Right atrium auricular region (tissue), 2 donors: ENCODE measurements around the gene PCDH19. TPM values are rescaled to one million over a fixed set of nuclear protein-coding genes. Genes with fewer than 3 reads are reported as not detected.

Experiments used
- DNase-seq: peaks from one replicate; pipeline ENCODE4 v3.0.0-alpha.2; 2019; ENCODE audit warnings: low spot score
- H3K27ac ChIP-seq, 2 donors: fragments of 200-600 bp; sonication (generic); 1 replicate in 1 of 2; 2 replicates in 1 of 2; pipeline ENCODE4 v1.5.1; 2016 to 2019
- H3K27me3 ChIP-seq, 2 donors: fragments of 200-600 bp; sonication (generic); one replicate each; pipeline versions ENCODE4 v1.5.1 to v1.6.0; 2017 to 2019
- H3K36me3 ChIP-seq: fragments of 200-600 bp; sonication (generic); one replicate; pipeline ENCODE4 v1.5.1; 2016
- H3K4me1 ChIP-seq, 2 donors: fragments of 200-600 bp; sonication (generic); one replicate each; pipeline versions ENCODE4 v1.5.1 to v1.6.0; 2017 to 2019
- H3K4me3 ChIP-seq, 2 donors: fragments of 200-600 bp; sonication (generic); 1 replicate in 1 of 2; 2 replicates in 1 of 2; pipeline ENCODE4 v1.5.1; 2017 to 2019; ENCODE audit warnings: mild to moderate bottlenecking in 1 of 2, moderate library complexity in 1 of 2
- H3K9me3 ChIP-seq, 2 donors: fragments of 200-600 bp; sonication (generic); one replicate each; pipeline ENCODE4 v1.5.1; 2019
- CTCF ChIP-seq, 2 donors: fragments of 200-600 bp; sonication (generic); IDR thresholded peaks; one replicate each; pipeline ENCODE4 v1.5.1; 2019; ENCODE audit warnings: antibody characterized with exemption in 2 of 2
- total RNA-seq, 2 donors: library from RNA; depleted of rRNA; stranded (reverse); fragments of >200 nt; gene quantifications; one replicate each; pipeline ENCODE4 v1.1.0, GENCODE V29; 2016

PCDH19 gene
- total RNA-seq, 2 donors from 2014 or later, result 0.51 to 0.56 TPM

- Histone ChIP-seq H3K27ac (no peak overlapping the region), H3K36me3 (no peaks in the 10 kb centered on the region), H3K27me3 (no peaks in the 10 kb centered on the region), H3K4me3 (no peak overlapping the region), H3K9me3 (peaks cover 0 to 4% of the 10 kb centered on the region in 2 donors), H3K4me1 (no peaks in the 10 kb centered on the region)
- DNase-seq, result no peak
- TF ChIP-seq CTCF (IDR thresholded peaks at IDR 0.05), result no peak
These were observed 60.7 kb downstream of the PCDH19 start for GRCh38 chrX:100349391-100349790.

GRCh38 chrX:100341142-100341510, 68.9 kb downstream of the PCDH19 start:
- H3K27ac ChIP-seq, result no peak overlapping the region
- DNase-seq, result no peak
- no peaks in the 10 kb centered on the region for H3K27me3 ChIP-seq
- TF ChIP-seq CTCF (IDR thresholded peaks at IDR 0.05), result no peak
- no peaks in the 10 kb centered on the region for H3K9me3 ChIP-seq
- no peaks in the 10 kb centered on the region for H3K36me3 ChIP-seq
- no peak overlapping the region for H3K4me3 ChIP-seq
- no peaks in the 10 kb centered on the region for H3K4me1 ChIP-seq

- Histone ChIP-seq H3K4me3 (no peak overlapping the region), H3K27me3 (no peaks in the 10 kb centered on the region), H3K9me3 (no peaks in the 10 kb centered on the region), H3K36me3 (no peaks in the 10 kb centered on the region), H3K27ac (no peak overlapping the region), H3K4me1 (no peaks in the 10 kb centered on the region)
- no peak for TF ChIP-seq CTCF (IDR thresholded peaks at IDR 0.05)
- DNase-seq, result no peak
These were observed 69.5 kb downstream of the PCDH19 start for GRCh38 chrX:100340491-100341141.

- DNase-seq, result no peak
- no peaks in the 10 kb centered on the region for H3K27me3 ChIP-seq
- no peaks in the 10 kb centered on the region for H3K4me1 ChIP-seq
- no peak overlapping the region for H3K4me3 ChIP-seq
- no peak overlapping the region for H3K27ac ChIP-seq
- H3K9me3 ChIP-seq, result no peaks in the 10 kb centered on the region
- H3K36me3 ChIP-seq, result no peaks in the 10 kb centered on the region
- TF ChIP-seq CTCF (IDR thresholded peaks at IDR 0.05), result no peak
These were observed 81.7 kb downstream of the PCDH19 start for GRCh38 chrX:100328351-100328750.

GRCh38 chrX:100319716-100320115, 90.4 kb downstream of the PCDH19 start:
- Histone ChIP-seq H3K4me1 (no peaks in the 10 kb centered on the region), H3K9me3 (no peaks in the 10 kb centered on the region), H3K36me3 (no peaks in the 10 kb centered on the region), H3K27ac (no peak overlapping the region), H3K27me3 (peaks cover 0 to 3% of the 10 kb centered on the region in 2 donors), H3K4me3 (no peak overlapping the region)
- TF ChIP-seq CTCF (IDR thresholded peaks at IDR 0.05), result no peak
- no peak for DNase-seq

- DNase-seq, result no peak
- Histone ChIP-seq H3K27me3 (peaks cover 0 to 3% of the 10 kb centered on the region in 2 donors), H3K4me3 (no peak overlapping the region), H3K36me3 (no peaks in the 10 kb centered on the region), H3K27ac (no peak overlapping the region), H3K4me1 (no peaks in the 10 kb centered on the region), H3K9me3 (no peaks in the 10 kb centered on the region)
- TF ChIP-seq CTCF (IDR thresholded peaks at IDR 0.05), result no peak
These were observed 93.1 kb downstream of the PCDH19 start for GRCh38 chrX:100316987-100317386.
